ENCODE measurements around the gene EDC4. TPM values are rescaled to one million over a fixed set of nuclear protein-coding genes. Genes with fewer than 3 reads are reported as not detected.
A peak's percentile ranks its signal among the peaks of the same experiment; 100 is the strongest.

EDC4 gene
- total RNA-seq, 4 donors from 2014 or later = 31.4 to 68.2 (median 41.2) TPM

- peak overlapping the region; percentile 88 to 95 (median 93) for H3K27ac ChIP-seq
- intact Hi-C loops (cut with DNase I) = no loop called here
- no peak overlapping the region for H3K4me3 ChIP-seq (replicated peaks in 1 of 3)
- H3K27me3 ChIP-seq = no peaks in the 10 kb centered on the region
- H3K9me3 ChIP-seq = no peaks in the 10 kb centered on the region
- no peak for TF ChIP-seq CTCF (IDR thresholded peaks at IDR 0.05)
- TF ChIP-seq POLR2A (IDR thresholded peaks at IDR 0.05) = no peak
- DNase-seq = no peak
- H3K4me1 ChIP-seq = peaks cover 44 to 52% of the 10 kb centered on the region in 2 donors
- 72 to 74% methylated on average over 5 of the region's 5 CpGs for WGBS, 2 donors
- H3K36me3 ChIP-seq = no peaks in the 10 kb centered on the region
These were observed 27.4 kb upstream of the EDC4 start for GRCh38 chr16:67845291-67846062.

- Histone ChIP-seq H3K36me3 (no peaks in the 10 kb centered on the region), H3K27ac (peak overlapping the region; percentile 88 to 95 (median 93)), H3K9me3 (no peaks in the 10 kb centered on the region), H3K27me3 (no peaks in the 10 kb centered on the region), H3K4me3 (replicated peaks in 1 of 3) (peak overlapping the region in 2 of 3 donors; percentile 83 to 93), H3K4me1 (peaks cover 44 to 52% of the 10 kb centered on the region in 2 donors)
- intact Hi-C loops (cut with DNase I) = no loop called here
- 9 to 15% methylated on average over 2 of the region's 2 CpGs for WGBS, 2 donors
- no peak for DNase-seq
- TF ChIP-seq CTCF (IDR thresholded peaks at IDR 0.05) = no peak
- TF ChIP-seq POLR2A (IDR thresholded peaks at IDR 0.05) = no peak
These were observed 26.9 kb upstream of the EDC4 start for GRCh38 chr16:67846063-67846319.

- TF ChIP-seq CTCF (IDR thresholded peaks at IDR 0.05) = peak in 2 of 6 experiments; percentile 7 to 41
- peak in 1 of 2 donors; percentile 69 for TF ChIP-seq POLR2A (IDR thresholded peaks at IDR 0.05)
- peaks cover 44 to 51% of the 10 kb centered on the region in 2 donors for H3K4me1 ChIP-seq
- H3K27ac ChIP-seq = peak within 1 kb of the TSS; percentile 88 to 95 (median 93)
- 2 to 3% methylated on average over 7 to 22 of the region's 57 CpGs for whole genome bisulfite sequencing, 2 donors
- peak; percentile 95 to 96 for DNase-seq
- H3K27me3 ChIP-seq = no peaks in the 10 kb centered on the region
- H3K4me3 ChIP-seq (replicated peaks in 1 of 3) = peak within 1 kb of the TSS; percentile 83 to 97 (median 93)
- H3K9me3 ChIP-seq = no peaks in the 10 kb centered on the region
- intact Hi-C loops (cut with DNase I) = no loop called here
- H3K36me3 ChIP-seq = no peaks in the 10 kb centered on the region
These were observed 26.4 kb upstream of the EDC4 start, which contains the start of gene NUTF2 for GRCh38 chr16:67846320-67847063. Gene NUTF2 (plus strand): TSS chr16:67846933. CDS start chr16:67865131, 18,198 bp downstream.

DNA sequence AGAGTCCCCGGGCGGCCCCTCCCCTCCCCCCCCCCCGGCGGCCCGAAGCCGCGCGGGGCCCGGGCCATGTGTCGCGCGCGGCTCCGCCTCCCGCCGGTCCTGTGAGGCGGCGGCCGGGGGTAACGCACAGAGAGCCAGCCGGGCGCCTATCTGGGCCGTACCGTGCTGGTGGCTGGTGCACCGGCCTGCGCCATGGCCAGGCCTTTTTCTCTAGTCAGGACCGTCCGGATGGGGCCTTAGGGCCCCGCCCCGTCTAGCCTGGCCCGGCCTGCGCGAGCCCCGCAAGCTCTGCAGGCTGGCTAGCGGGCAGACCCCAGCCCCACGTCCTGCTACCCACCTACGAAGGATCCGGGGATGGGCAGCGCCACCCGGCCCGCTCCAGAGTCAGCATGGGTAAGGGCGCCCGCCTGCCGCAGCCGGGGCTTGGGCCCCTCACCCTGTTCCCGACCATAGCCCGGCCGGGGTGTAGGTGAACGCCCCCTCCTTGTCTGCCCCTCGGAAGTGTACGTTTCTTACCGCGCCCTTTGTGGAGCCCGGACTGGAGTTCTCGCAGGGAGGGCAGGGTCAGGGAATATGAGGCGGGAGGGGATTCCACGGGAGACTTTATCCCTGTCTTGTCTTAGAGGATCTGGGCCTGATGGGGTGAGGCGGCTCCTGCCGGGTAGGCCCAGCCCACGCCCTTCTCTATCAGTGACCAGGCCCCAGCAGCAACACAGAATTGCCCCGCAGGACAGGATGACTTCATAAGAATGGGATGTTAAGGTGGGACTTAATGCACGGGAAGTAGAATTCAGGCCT lies 25.6 kb upstream of the EDC4 start, which contains the start of gene CENPT:
Gene CENPT, minus strand, starts transcription at position 630 of the 798 bp plus-strand sequence. CDS start 13,834 bp downstream, outside the sequence.
- Histone ChIP-seq H3K4me1 (peaks cover 44 to 50% of the 10 kb centered on the region in 2 donors), H3K27ac (peak within 1 kb of the TSS; percentile 88 to 95 (median 93)), H3K27me3 (no peaks in the 10 kb centered on the region), H3K4me3 (replicated peaks in 1 of 3) (peak within 1 kb of the TSS; percentile 83 to 97 (median 93)), H3K36me3 (no peaks in the 10 kb centered on the region), H3K9me3 (no peaks in the 10 kb centered on the region)
- TF ChIP-seq POLR2A (IDR thresholded peaks at IDR 0.05) (peak in 1 of 2 donors; percentile 10), CTCF (IDR thresholded peaks at IDR 0.05) (no peak)
- 0% methylated on average over 4 to 5 of the region's 62 CpGs for WGBS, 2 donors
- intact Hi-C loops (cut with DNase I) = no loop called here
- DNase-seq = peak; percentile 29 to 70
